Spleen (tissue), 11 donors: ENCODE results near the gene ALK. TPM values are rescaled to one million over a fixed set of nuclear protein-coding genes. Genes with fewer than 3 reads are reported as not detected.

Experiments
- DNase-seq: peaks from one replicate; pipeline ENCODE4 v3.0.0-alpha.2; 2020
- H3K27ac ChIP-seq, 8 donors: fragments of 200-600 bp; sonication (generic) in 7 of 8; 1 replicate in 4 of 8; 2 replicates in 4 of 8; pipeline versions ENCODE4 v1.5.0 to v1.8.0; 2016 to 2021; ENCODE audit warnings: inconsistent platforms in 4 of 8, mild to moderate bottlenecking in 4 of 8, moderate library complexity in 1 of 8
- H3K27me3 ChIP-seq, 7 donors: fragments of 200-600 bp; sonication (generic) in 6 of 7; replicated peaks in 1 of 7; 1 replicate in 4 of 7; 2 replicates in 3 of 7; pipeline versions ENCODE4 v1.5.0 to v1.8.0; 2016 to 2021; ENCODE audit warnings: inconsistent platforms in 3 of 7, mild to moderate bottlenecking in 1 of 7
- H3K36me3 ChIP-seq, 6 donors: fragments of 200-600 bp; sonication (generic) in 5 of 6; 1 replicate in 4 of 6; 2 replicates in 2 of 6; pipeline versions ENCODE4 v1.5.0 to v1.8.0; 2016 to 2021; ENCODE audit warnings: inconsistent platforms in 2 of 6
- H3K4me1 ChIP-seq, 6 donors: fragments of 200-600 bp; sonication (generic) in 5 of 6; 1 replicate in 3 of 6; 2 replicates in 3 of 6; pipeline versions ENCODE4 v1.5.0 to v1.8.0; 2016 to 2021; ENCODE audit warnings: inconsistent platforms in 3 of 6
- H3K4me3 ChIP-seq, 8 donors: fragments of 200-600 bp; sonication (generic) in 7 of 8; 1 replicate in 4 of 8; 2 replicates in 4 of 8; pipeline versions ENCODE4 v1.5.0 to v1.8.0; 2016 to 2021; ENCODE audit warnings: inconsistent platforms in 4 of 8, mild to moderate bottlenecking in 4 of 8, moderate library complexity in 2 of 8
- H3K9me3 ChIP-seq, 8 donors: fragments of 200-600 bp; sonication (generic) in 7 of 8; 1 replicate in 4 of 8; 2 replicates in 4 of 8; pipeline versions ENCODE4 v1.5.0 to v1.8.0; 2016 to 2021; ENCODE audit warnings: inconsistent platforms in 4 of 8
- CTCF ChIP-seq, 11 experiments: fragments of 200-600 bp in 7 of 11; fragments of 450-650 bp in 4 of 11; sonication (generic) in 4 of 11; IDR thresholded peaks in 8 of 11; conservative IDR thresholded peaks in 3 of 11; 1 replicate in 7 of 11; 2 replicates in 4 of 11; pipeline versions ENCODE4 v1.4.0 to v1.8.0; 2016 to 2021; ENCODE audit warnings: antibody characterized with exemption in 11 of 11, inconsistent platforms in 4 of 11, mild to moderate bottlenecking in 1 of 11
- POLR2A ChIP-seq, 3 donors: fragments of 450-650 bp; IDR thresholded peaks; one replicate each; pipeline ENCODE4 v1.5.1; 2017; ENCODE audit warnings: antibody characterized with exemption in 3 of 3, mild to moderate bottlenecking in 1 of 3
- POLR2AphosphoS5 ChIP-seq, 3 donors: sonication (generic); formaldehyde crosslinking; IDR thresholded peaks; one replicate each; pipeline ENCODE4 v1.5.1; 2017; ENCODE audit warnings: antibody characterized with exemption in 3 of 3
- WGBS, 5 donors: extraction: QIAGEN DNeasy Blood & Tissue Kit in 3 of 5; methylation state at CpG; one replicate each; pipeline versions ENCODE4 v1.1.5 to v1.1.7; 2013 to 2018; 5-methylcytosine and 5-hydroxymethylcytosine counted together
- intact Hi-C: fragments of 100-400 bp; cut with DNase I; formaldehyde crosslinking; loops from one replicate; pipeline ENCODE4 v1.15.0; 2023; ENCODE audit warnings: low total_unique reads
- polyA plus RNA-seq, 3 donors: library from polyadenylated mRNA; stranded (reverse); fragments of 200-250 nt; gene quantifications; one replicate each; pipeline ENCODE4 v1.2.1, GENCODE V29; 2013
- total RNA-seq, 7 donors: library from RNA; depleted of rRNA in 3 of 7; stranded (reverse); fragments of >200 nt in 3 of 7; fragmentation: NEBNext Ultra II Directional in 4 of 7; extraction: Animal tissue kit (Norgen Biotek cat#: 25700) in 4 of 7; gene quantifications; one replicate each; pipeline versions ENCODE4 v1.1.0 to v1.2.1, GENCODE V29; 2016 to 2021
- donor health status: healthy with polysubstance abuse.
- donor health status: DM: no; HTN: no; CAD: no; lungs with moderate emphysema.
- donor health status: DM: no; HTN: no; CAD: no.
- donor health status: Bipolar disorder and iron deficiency.
- donor health status: healthy.
- donor health status: DM: no; HTN: no; CAD: no.
- donor health status: DM: yes; HTN: yes; CAD: no.

ALK gene
- total and polyA plus RNA-seq, 10 donors: 0.03 to 0.28 (median 0.06) TPM; not detected in 7

GRCh38 chr2:29497375-29497774, 424.0 kb downstream of the ALK start:
- Histone ChIP-seq H3K4me1 (no peaks in the 10 kb centered on the region), H3K27me3 (no peaks in the 10 kb centered on the region), H3K9me3 (no peaks in the 10 kb centered on the region), H3K4me3 (no peak overlapping the region), H3K36me3 (no peaks in the 10 kb centered on the region), H3K27ac (no peak overlapping the region)
- 87 to 94% (median 93%) methylated on average over 3 of the region's 3 CpGs for WGBS, 5 donors
- no peak for DNase-seq
- intact Hi-C loops: no loop called here
- TF ChIP-seq POLR2AphosphoS5 (IDR thresholded peaks at IDR 0.05): no peak
- no peak for TF ChIP-seq CTCF (IDR thresholded peaks at IDR 0.05 in 8 of 11, conservative IDR thresholded peaks at IDR 0.05 in 3 of 11)
- TF ChIP-seq POLR2A (IDR thresholded peaks at IDR 0.05): no peak

- intact Hi-C loops: no loop called here
- Histone ChIP-seq H3K4me1 (no peaks in the 10 kb centered on the region), H3K27ac (no peak overlapping the region), H3K4me3 (no peak overlapping the region), H3K36me3 (no peaks in the 10 kb centered on the region), H3K27me3 (no peaks in the 10 kb centered on the region), H3K9me3 (no peaks in the 10 kb centered on the region)
- DNase-seq: no peak
- TF ChIP-seq POLR2A (IDR thresholded peaks at IDR 0.05): no peak
- TF ChIP-seq CTCF (IDR thresholded peaks at IDR 0.05 in 8 of 11, conservative IDR thresholded peaks at IDR 0.05 in 3 of 11): no peak
- TF ChIP-seq POLR2AphosphoS5 (IDR thresholded peaks at IDR 0.05): no peak
- WGBS, 5 donors: 21 to 30% (median 23%) methylated on average over 1 of the region's 1 CpG
Observed at GRCh38 chr2:29496198-29496597, 425.2 kb downstream of the ALK start.

- H3K27ac ChIP-seq: no peak overlapping the region
- H3K27me3 ChIP-seq: no peaks in the 10 kb centered on the region
- no peak for TF ChIP-seq POLR2AphosphoS5 (IDR thresholded peaks at IDR 0.05)
- TF ChIP-seq CTCF (IDR thresholded peaks at IDR 0.05 in 8 of 11, conservative IDR thresholded peaks at IDR 0.05 in 3 of 11): no peak
- TF ChIP-seq POLR2A (IDR thresholded peaks at IDR 0.05): no peak
- H3K4me3 ChIP-seq: no peak overlapping the region
- intact Hi-C loops: no loop called here
- no peaks in the 10 kb centered on the region for H3K36me3 ChIP-seq
- no peaks in the 10 kb centered on the region for H3K9me3 ChIP-seq
- no peaks in the 10 kb centered on the region for H3K4me1 ChIP-seq
- WGBS, 5 donors: 10 to 37% (median 24%) methylated on average over 4 of the region's 4 CpGs
- no peak for DNase-seq
Observed at GRCh38 chr2:29495536-29496060, 425.8 kb downstream of the ALK start.

GRCh38 chr2:29495068-29495467, 426.3 kb downstream of the ALK start:
- intact Hi-C loops: no loop called here
- DNase-seq: no peak
- no peaks in the 10 kb centered on the region for H3K27me3 ChIP-seq
- H3K27ac ChIP-seq: no peak overlapping the region
- no peak overlapping the region for H3K4me3 ChIP-seq
- 46 to 66% (median 58%) methylated on average over 6 of the region's 6 CpGs for WGBS, 5 donors
- no peaks in the 10 kb centered on the region for H3K9me3 ChIP-seq
- TF ChIP-seq POLR2A (IDR thresholded peaks at IDR 0.05): no peak
- TF ChIP-seq CTCF (IDR thresholded peaks at IDR 0.05 in 8 of 11, conservative IDR thresholded peaks at IDR 0.05 in 3 of 11): no peak
- H3K36me3 ChIP-seq: no peaks in the 10 kb centered on the region
- no peaks in the 10 kb centered on the region for H3K4me1 ChIP-seq
